ENCODE data around the gene EPM2AIP1.

Gene EPM2AIP1

GRCh38 chr3:36993326-36994283 is 674 bp upstream of the EPM2AIP1 start, which contains the start of gene MLH1:
TSS of gene MLH1 (plus strand) at chr3:36993518. CDS start at chr3:36993548, 30 bp downstream.
- Histone ChIP-seq H3K27ac (ENCODE audit: low read length) (no peak within 1 kb of the TSS), H3K4me1 (ENCODE audit: control insufficient read depth, insufficient read depth, low read length) (no peaks in the 10 kb centered on the region), H3K9me3 (ENCODE audit: control insufficient read depth, insufficient read depth, low read length) (no peaks in the 10 kb centered on the region), H3K36me3 (ENCODE audit: control insufficient read depth, insufficient read depth, low read length) (no peaks in the 10 kb centered on the region), H3K27me3 (ENCODE audit: control insufficient read depth, insufficient read depth, low read length) (no peaks in the 10 kb centered on the region), H3K4me3 (ENCODE audit: low read length) (peak within 1 kb of the TSS; percentile 81)
- DNase-seq (ENCODE audit: low read depth, low spot score): peak; percentile 100
- WGBS (ENCODE audit: insufficient coverage, insufficient read length): no CpG with 5 or more reads among the region's 47 CpGs

DNA sequence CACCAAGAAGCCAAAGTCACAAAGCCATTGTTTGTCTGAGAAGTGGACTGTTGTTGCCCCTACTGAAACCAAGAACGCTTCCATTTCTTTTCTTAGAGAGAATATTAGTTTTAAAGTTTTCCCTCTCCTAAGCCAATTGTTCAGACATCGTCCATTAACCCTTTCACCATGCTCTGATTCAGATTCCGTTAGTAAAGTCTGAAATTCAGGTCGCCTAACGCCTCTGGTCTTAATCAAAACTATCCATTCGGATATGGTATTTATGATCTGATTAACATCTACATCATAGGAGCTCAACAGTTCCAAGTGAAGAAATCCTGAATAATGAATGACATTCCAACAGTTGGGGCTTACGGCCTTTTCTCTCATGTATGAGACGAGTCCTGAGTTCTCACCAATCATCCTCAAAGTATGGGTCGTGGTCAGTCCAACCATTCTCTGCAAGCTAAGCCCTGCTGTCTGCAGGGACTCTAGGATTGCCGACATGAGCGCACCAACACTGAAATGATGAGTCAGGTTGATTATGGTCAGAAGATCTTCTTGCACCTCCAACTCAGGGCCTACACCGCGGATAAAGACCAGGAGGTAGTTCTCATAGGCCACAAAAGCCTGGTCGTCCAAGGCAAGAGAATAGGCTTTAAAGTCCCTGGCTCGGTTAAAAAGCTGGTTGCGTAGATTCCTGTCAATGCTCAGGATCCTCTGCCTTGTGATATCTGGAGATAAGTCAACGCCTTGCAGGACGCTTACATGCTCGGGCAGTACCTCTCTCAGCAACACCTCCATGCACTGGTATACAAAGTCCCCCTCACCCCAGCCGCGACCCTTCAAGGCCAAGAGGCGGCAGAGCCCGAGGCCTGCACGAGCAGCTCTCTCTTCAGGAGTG is 767 bp downstream of the EPM2AIP1 start:
- no CpG with 5 or more reads among the region's 24 CpGs for WGBS (ENCODE audit: insufficient coverage, insufficient read length)
- no peak for DNase-seq (ENCODE audit: low read depth, low spot score)
- H3K4me3 ChIP-seq (ENCODE audit: low read length): peak overlapping the region; percentile 67

GRCh38 chr3:36991147-36991546 is 1.8 kb downstream of the EPM2AIP1 start:
- DNase-seq (ENCODE audit: low read depth, low spot score): no peak
- no peaks in the 10 kb centered on the region for H3K4me1 ChIP-seq (ENCODE audit: control insufficient read depth, insufficient read depth, low read length)
- no peak overlapping the region for H3K4me3 ChIP-seq (ENCODE audit: low read length)
- whole genome bisulfite sequencing (ENCODE audit: insufficient coverage, insufficient read length): no CpG with 5 or more reads among the region's 3 CpGs
- no peaks in the 10 kb centered on the region for H3K27me3 ChIP-seq (ENCODE audit: control insufficient read depth, insufficient read depth, low read length)
- H3K36me3 ChIP-seq (ENCODE audit: control insufficient read depth, insufficient read depth, low read length): no peaks in the 10 kb centered on the region; the same call in 1 of the 2 replicates
- no peaks in the 10 kb centered on the region for H3K9me3 ChIP-seq (ENCODE audit: control insufficient read depth, insufficient read depth, low read length)
- no peak overlapping the region for H3K27ac ChIP-seq (ENCODE audit: low read length)

More for the DNA sequence above, 767 bp downstream of the EPM2AIP1 start:
- Histone ChIP-seq H3K27me3 (ENCODE audit: control insufficient read depth, insufficient read depth, low read length) (no peaks in the 10 kb centered on the region), H3K9me3 (ENCODE audit: control insufficient read depth, insufficient read depth, low read length) (no peaks in the 10 kb centered on the region), H3K36me3 (ENCODE audit: control insufficient read depth, insufficient read depth, low read length) (no peaks in the 10 kb centered on the region), H3K4me1 (ENCODE audit: control insufficient read depth, insufficient read depth, low read length) (no peaks in the 10 kb centered on the region), H3K27ac (ENCODE audit: low read length) (no peak overlapping the region)

DNA sequence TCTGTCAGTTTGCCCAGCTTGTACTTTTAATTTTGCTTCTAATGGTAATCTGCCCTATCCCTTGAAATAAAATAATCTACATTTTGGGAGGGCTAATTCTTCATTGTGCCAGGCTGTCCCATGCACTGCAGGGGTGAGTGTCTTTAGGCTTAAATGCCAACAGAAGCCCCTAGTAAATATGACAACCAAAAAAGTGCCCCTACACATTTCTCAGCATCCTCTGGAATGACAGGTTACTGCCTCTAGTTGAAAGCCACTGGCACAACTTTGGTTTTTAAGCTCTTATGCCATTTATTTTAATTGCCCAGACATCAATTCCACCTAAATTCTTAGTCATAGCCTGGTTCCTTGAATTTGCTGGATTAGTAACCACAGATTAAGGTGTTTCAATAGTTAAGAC is 3.4 kb downstream of the EPM2AIP1 start:
- H3K4me3 ChIP-seq (ENCODE audit: low read length): no peak overlapping the region
- no peak overlapping the region for H3K27ac ChIP-seq (ENCODE audit: low read length)
- H3K9me3 ChIP-seq (ENCODE audit: control insufficient read depth, insufficient read depth, low read length): no peaks in the 10 kb centered on the region
- H3K36me3 ChIP-seq (ENCODE audit: control insufficient read depth, insufficient read depth, low read length): no peaks in the 10 kb centered on the region; the same call in 1 of the 2 replicates
- H3K27me3 ChIP-seq (ENCODE audit: control insufficient read depth, insufficient read depth, low read length): no peaks in the 10 kb centered on the region
- no peak for DNase-seq (ENCODE audit: low read depth, low spot score)
- no peaks in the 10 kb centered on the region for H3K4me1 ChIP-seq (ENCODE audit: control insufficient read depth, insufficient read depth, low read length)

GRCh38 chr3:36989005-36989404 is 3.9 kb downstream of the EPM2AIP1 start:
- peaks cover 2% of the 10 kb centered on the region; the same call in 1 of the 2 replicates for H3K36me3 ChIP-seq (ENCODE audit: control insufficient read depth, insufficient read depth, low read length)
- no peaks in the 10 kb centered on the region for H3K27me3 ChIP-seq (ENCODE audit: control insufficient read depth, insufficient read depth, low read length)
- no peak overlapping the region for H3K4me3 ChIP-seq (ENCODE audit: low read length)
- no peak overlapping the region for H3K27ac ChIP-seq (ENCODE audit: low read length)
- H3K4me1 ChIP-seq (ENCODE audit: control insufficient read depth, insufficient read depth, low read length): no peaks in the 10 kb centered on the region
- WGBS (ENCODE audit: insufficient coverage, insufficient read length): no CpG with 5 or more reads among the region's 3 CpGs
- DNase-seq (ENCODE audit: low read depth, low spot score): no peak
- H3K9me3 ChIP-seq (ENCODE audit: control insufficient read depth, insufficient read depth, low read length): no peaks in the 10 kb centered on the region

- no peak for DNase-seq (ENCODE audit: low read depth, low spot score)
- Histone ChIP-seq H3K9me3 (ENCODE audit: control insufficient read depth, insufficient read depth, low read length) (no peaks in the 10 kb centered on the region), H3K4me1 (ENCODE audit: control insufficient read depth, insufficient read depth, low read length) (no peaks in the 10 kb centered on the region), H3K36me3 (ENCODE audit: control insufficient read depth, insufficient read depth, low read length) (peaks cover 2% of the 10 kb centered on the region; the same call in 1 of the 2 replicates), H3K27ac (ENCODE audit: low read length) (no peak overlapping the region), H3K4me3 (ENCODE audit: low read length) (no peak overlapping the region), H3K27me3 (ENCODE audit: control insufficient read depth, insufficient read depth, low read length) (no peaks in the 10 kb centered on the region)
- WGBS (ENCODE audit: insufficient coverage, insufficient read length): no CpG with 5 or more reads among the region's 2 CpGs
These were observed 4.6 kb downstream of the EPM2AIP1 start for GRCh38 chr3:36988356-36988755.

GRCh38 chr3:36981006-36981405 is 11.9 kb downstream of the EPM2AIP1 start:
- no peak for DNase-seq (ENCODE audit: low read depth, low spot score)
- Histone ChIP-seq H3K36me3 (ENCODE audit: control insufficient read depth, insufficient read depth, low read length) (peaks cover 2% of the 10 kb centered on the region; the same call in 1 of the 2 replicates), H3K9me3 (ENCODE audit: control insufficient read depth, insufficient read depth, low read length) (no peaks in the 10 kb centered on the region; the same call in 1 of the 2 replicates), H3K27me3 (ENCODE audit: control insufficient read depth, insufficient read depth, low read length) (no peaks in the 10 kb centered on the region), H3K4me3 (ENCODE audit: low read length) (no peak overlapping the region), H3K27ac (ENCODE audit: low read length) (no peak overlapping the region), H3K4me1 (ENCODE audit: control insufficient read depth, insufficient read depth, low read length) (no peaks in the 10 kb centered on the region)
- no CpG with 5 or more reads among the region's 4 CpGs for WGBS (ENCODE audit: insufficient coverage, insufficient read length)

GRCh38 chr3:36973139-36973538 is 19.8 kb downstream of the EPM2AIP1 start:
- Histone ChIP-seq H3K4me1 (ENCODE audit: control insufficient read depth, insufficient read depth, low read length) (no peaks in the 10 kb centered on the region), H3K27ac (ENCODE audit: low read length) (no peak overlapping the region), H3K9me3 (ENCODE audit: control insufficient read depth, insufficient read depth, low read length) (no peaks in the 10 kb centered on the region), H3K4me3 (ENCODE audit: low read length) (no peak overlapping the region), H3K27me3 (ENCODE audit: control insufficient read depth, insufficient read depth, low read length) (no peaks in the 10 kb centered on the region), H3K36me3 (ENCODE audit: control insufficient read depth, insufficient read depth, low read length) (no peaks in the 10 kb centered on the region)
- no peak for DNase-seq (ENCODE audit: low read depth, low spot score)
- WGBS (ENCODE audit: insufficient coverage, insufficient read length): no CpG with 5 or more reads among the region's 1 CpG

- Histone ChIP-seq H3K27ac (ENCODE audit: low read length) (no peak overlapping the region), H3K4me3 (ENCODE audit: low read length) (no peak overlapping the region), H3K4me1 (ENCODE audit: control insufficient read depth, insufficient read depth, low read length) (no peaks in the 10 kb centered on the region), H3K9me3 (ENCODE audit: control insufficient read depth, insufficient read depth, low read length) (no peaks in the 10 kb centered on the region), H3K27me3 (ENCODE audit: control insufficient read depth, insufficient read depth, low read length) (no peaks in the 10 kb centered on the region), H3K36me3 (ENCODE audit: control insufficient read depth, insufficient read depth, low read length) (no peaks in the 10 kb centered on the region)
- WGBS (ENCODE audit: insufficient coverage, insufficient read length): no CpG with 5 or more reads among the region's 2 CpGs
- no peak for DNase-seq (ENCODE audit: low read depth, low spot score)
These were observed 20.8 kb downstream of the EPM2AIP1 start for GRCh38 chr3:36972163-36972562.

All from iPS DF 6.9 (cell line).